HEK293 (cell line): ENCODE results near the gene ERG.

Source experiments
- CTCF ChIA-PET: fragments of 350-600 bp; formaldehyde crosslinking; extraction: SDS; loops from one replicate; lab custom pipeline; 2021; ENCODE audit warnings: antibody characterized with exemption; lab: Yijun Ruan, JAX
- POLR2A ChIA-PET: fragments of 300-600 bp; formaldehyde crosslinking; extraction: SDS; loops from one replicate; lab custom pipeline; 2020; ENCODE audit warnings: antibody characterized with exemption, inconsistent platforms; lab: Yijun Ruan, JAX
- H3K27ac ChIP-seq: fragments of 200-500 bp; sonication (Bioruptor generic); 2 replicates; pipeline ENCODE4 v1.5.1; 2014; ENCODE audit warnings: low read depth, low read length, control low read depth, inconsistent platforms; ENCODE audit errors: extremely low read depth
- H3K36me3 ChIP-seq, 2 experiments: fragments of 200-500 bp in 1 of 2; sonication (Bioruptor generic) in 1 of 2; 1 replicate in 1 of 2; 2 replicates in 1 of 2; pipeline ENCODE4 v1.5.1; 2014 to 2017; ENCODE audit warnings: inconsistent platforms in 2 of 2, low read length in 2 of 2; ENCODE audit not compliant: control insufficient read depth in 2 of 2, insufficient read depth in 1 of 2
- H3K4me1 ChIP-seq: fragments of 200-500 bp; sonication (Bioruptor generic); 2 replicates; pipeline ENCODE4 v1.5.1; 2014; ENCODE audit warnings: mild to moderate bottlenecking, low read length, inconsistent platforms; ENCODE audit not compliant: control insufficient read depth, insufficient read depth
- H3K4me3 ChIP-seq: 2 replicates; pipeline ENCODE4 v1.5.1; 2011; ENCODE audit warnings: low read depth, mild to moderate bottlenecking, control low read depth, low read length, moderate library complexity
- H3K9me3 ChIP-seq: fragments of 200-500 bp; sonication (Bioruptor generic); 2 replicates; pipeline ENCODE4 v1.5.1; 2014; ENCODE audit warnings: low read depth, low read length, inconsistent platforms; ENCODE audit not compliant: control insufficient read depth, insufficient read depth
- MEIS1 ChIP-seq: sonication (generic); formaldehyde crosslinking; IDR thresholded peaks from 2 replicates; pipeline ENCODE4 v1.8.1; 2022; ENCODE audit warnings: missing genetic modification reagents, mild to moderate bottlenecking, borderline replicate concordance
- YY2 ChIP-seq: fragments of 450-650 bp; formaldehyde crosslinking; IDR thresholded peaks from 2 replicates; pipeline ENCODE4 v1.5.1; 2016; ENCODE audit warnings: missing biosample characterization, missing genetic modification characterization
- ZBTB7A ChIP-seq: fragments of 450-650 bp; formaldehyde crosslinking; IDR thresholded peaks from 2 replicates; pipeline ENCODE4 v1.5.1; 2016; ENCODE audit warnings: low read depth, missing biosample characterization, missing genetic modification characterization
- ZNF10 ChIP-seq: fragments of 450-650 bp; formaldehyde crosslinking; IDR thresholded peaks from 2 replicates; pipeline ENCODE4 v1.5.1; 2017; ENCODE audit warnings: missing biosample characterization, missing genetic modification characterization
- ZNF140 ChIP-seq: fragments of 450-650 bp; formaldehyde crosslinking; IDR thresholded peaks from 2 replicates; pipeline ENCODE4 v1.5.1; 2016; ENCODE audit warnings: missing biosample characterization, missing genetic modification characterization
- ZNF155 ChIP-seq: fragments of 450-650 bp; formaldehyde crosslinking; IDR thresholded peaks from 2 replicates; pipeline ENCODE4 v1.5.1; 2016; ENCODE audit warnings: missing biosample characterization, missing genetic modification characterization
- ZNF335 ChIP-seq: fragments of 450-650 bp; formaldehyde crosslinking; conservative IDR thresholded peaks from 2 replicates; pipeline ENCODE4 v1.5.1; 2016; ENCODE audit warnings: missing biosample characterization, missing genetic modification characterization
- ZNF521 ChIP-seq: fragments of 450-650 bp; formaldehyde crosslinking; IDR thresholded peaks from 2 replicates; pipeline ENCODE4 v1.5.1; 2017; ENCODE audit warnings: missing biosample characterization, mild to moderate bottlenecking, missing genetic modification characterization
- ZNF558 ChIP-seq: fragments of 450-650 bp; formaldehyde crosslinking; IDR thresholded peaks from 2 replicates; pipeline ENCODE4 v1.5.1; 2016; ENCODE audit warnings: missing biosample characterization, missing genetic modification characterization
- ZNF561 ChIP-seq: fragments of 450-650 bp; IDR thresholded peaks from 2 replicates; pipeline ENCODE4 v1.5.1; 2018; ENCODE audit warnings: missing biosample characterization, missing genetic modification characterization, borderline replicate concordance
- ZNF585B ChIP-seq: fragments of 450-650 bp; formaldehyde crosslinking; IDR thresholded peaks from 2 replicates; pipeline ENCODE4 v1.5.1; 2016; ENCODE audit warnings: missing biosample characterization, missing genetic modification characterization
- ZNF629 ChIP-seq: fragments of 450-650 bp; formaldehyde crosslinking; IDR thresholded peaks from 2 replicates; pipeline ENCODE4 v1.5.1; 2017; ENCODE audit warnings: missing biosample characterization, missing genetic modification characterization
- ZSCAN16 ChIP-seq: fragments of 450-650 bp; formaldehyde crosslinking; IDR thresholded peaks from 2 replicates; pipeline ENCODE4 v1.5.1; 2016; ENCODE audit warnings: missing biosample characterization, missing genetic modification characterization
- TF ChIP-seq, protein P1 (sequence below): fragments of 450-650 bp; formaldehyde crosslinking; IDR thresholded peaks from 2 replicates; pipeline ENCODE4 v1.5.1; 2016; ENCODE audit warnings: missing biosample characterization, missing genetic modification characterization
- TF ChIP-seq, protein P2 (sequence below): fragments of 450-650 bp; formaldehyde crosslinking; IDR thresholded peaks from 2 replicates; pipeline ENCODE4 v1.5.1; 2017; ENCODE audit warnings: missing biosample characterization, missing genetic modification characterization
- TF ChIP-seq, protein P3 (sequence below): fragments of 450-650 bp; formaldehyde crosslinking; IDR thresholded peaks from 2 replicates; pipeline ENCODE4 v1.5.1; 2017; ENCODE audit warnings: missing biosample characterization, missing genetic modification characterization
- TF ChIP-seq, protein P4 (sequence below): fragments of 450-650 bp; formaldehyde crosslinking; IDR thresholded peaks from 2 replicates; pipeline ENCODE4 v1.5.1; 2016; ENCODE audit warnings: missing biosample characterization, missing genetic modification characterization
- TF ChIP-seq, protein P5 (sequence below): fragments of 450-650 bp; formaldehyde crosslinking; IDR thresholded peaks from 2 replicates; pipeline ENCODE4 v1.5.1; 2016; ENCODE audit warnings: missing biosample characterization, missing genetic modification characterization
- TF ChIP-seq, protein P6 (sequence below): fragments of 450-650 bp; formaldehyde crosslinking; IDR thresholded peaks from 2 replicates; pipeline ENCODE4 v1.5.1; 2016; ENCODE audit warnings: missing biosample characterization, missing genetic modification characterization

Gene ERG

DNA sequence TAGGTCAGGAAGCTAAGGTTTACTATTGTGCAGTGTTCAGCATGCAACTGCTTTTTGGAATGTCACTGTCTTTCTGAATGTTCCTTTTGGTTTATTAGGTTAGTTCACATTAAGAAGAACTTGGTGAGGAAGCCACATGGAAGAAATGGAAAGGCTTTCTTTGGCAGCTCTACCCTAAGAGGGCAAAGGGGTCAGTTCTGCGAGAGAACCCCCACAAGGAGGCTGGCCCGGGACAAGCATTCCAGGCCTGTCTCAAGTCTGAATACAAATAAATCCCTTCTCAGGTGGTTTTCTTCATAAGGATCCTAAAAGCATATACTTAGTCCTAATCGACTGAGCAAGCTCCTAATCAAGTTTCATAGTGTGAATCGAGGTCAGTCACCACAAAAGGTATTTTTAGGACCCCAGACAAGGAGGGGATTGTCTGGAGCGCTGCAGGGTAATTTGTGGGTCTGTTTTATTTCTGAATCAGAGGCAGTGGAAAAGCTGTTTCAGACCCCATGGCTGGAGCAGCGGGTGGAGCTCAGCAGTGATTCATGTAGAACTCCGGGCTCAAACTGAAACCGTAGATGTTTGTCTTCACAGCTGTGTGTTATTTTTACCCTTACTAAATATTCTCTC lies 63.3 kb downstream of the ERG start:
- POLR2A ChIA-PET, result no interaction called here
- Histone ChIP-seq H3K4me3 (no peak overlapping the region), H3K36me3 (no peaks in the 10 kb centered on the region), H3K4me1 (no peaks in the 10 kb centered on the region), H3K27ac (no peak overlapping the region), H3K9me3 (no peaks in the 10 kb centered on the region)
- TF ChIP-seq, protein P1, sequence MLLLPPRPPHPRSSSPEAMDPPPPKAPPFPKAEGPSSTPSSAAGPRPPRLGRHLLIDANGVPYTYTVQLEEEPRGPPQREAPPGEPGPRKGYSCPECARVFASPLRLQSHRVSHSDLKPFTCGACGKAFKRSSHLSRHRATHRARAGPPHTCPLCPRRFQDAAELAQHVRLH (tag by site-specific recombination), result no peak
- TF ChIP-seq ZNF155, result no peak
- TF ChIP-seq ZNF561 (tag by site-specific recombination), result no peak
- no peak for TF ChIP-seq ZNF585B (tag by site-specific recombination)
- no peak for TF ChIP-seq ZBTB7A (tag by site-specific recombination)
- TF ChIP-seq YY2 (tag by site-specific recombination), result no peak
- TF ChIP-seq MEIS1 (CRISPR knock-in tag), result no peak
- TF ChIP-seq ZNF629 (tag by site-specific recombination), result no peak
- no peak for TF ChIP-seq ZSCAN16 (tag by site-specific recombination)
- TF ChIP-seq ZNF335 (tag by site-specific recombination), result no peak
- TF ChIP-seq ZNF10, result no peak
- no peak for TF ChIP-seq ZNF521 (tag by site-specific recombination)
- TF ChIP-seq, protein P2, sequence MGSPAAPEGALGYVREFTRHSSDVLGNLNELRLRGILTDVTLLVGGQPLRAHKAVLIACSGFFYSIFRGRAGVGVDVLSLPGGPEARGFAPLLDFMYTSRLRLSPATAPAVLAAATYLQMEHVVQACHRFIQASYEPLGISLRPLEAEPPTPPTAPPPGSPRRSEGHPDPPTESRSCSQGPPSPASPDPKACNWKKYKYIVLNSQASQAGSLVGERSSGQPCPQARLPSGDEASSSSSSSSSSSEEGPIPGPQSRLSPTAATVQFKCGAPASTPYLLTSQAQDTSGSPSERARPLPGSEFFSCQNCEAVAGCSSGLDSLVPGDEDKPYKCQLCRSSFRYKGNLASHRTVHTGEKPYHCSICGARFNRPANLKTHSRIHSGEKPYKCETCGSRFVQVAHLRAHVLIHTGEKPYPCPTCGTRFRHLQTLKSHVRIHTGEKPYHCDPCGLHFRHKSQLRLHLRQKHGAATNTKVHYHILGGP, result no peak
- TF ChIP-seq, protein P3, sequence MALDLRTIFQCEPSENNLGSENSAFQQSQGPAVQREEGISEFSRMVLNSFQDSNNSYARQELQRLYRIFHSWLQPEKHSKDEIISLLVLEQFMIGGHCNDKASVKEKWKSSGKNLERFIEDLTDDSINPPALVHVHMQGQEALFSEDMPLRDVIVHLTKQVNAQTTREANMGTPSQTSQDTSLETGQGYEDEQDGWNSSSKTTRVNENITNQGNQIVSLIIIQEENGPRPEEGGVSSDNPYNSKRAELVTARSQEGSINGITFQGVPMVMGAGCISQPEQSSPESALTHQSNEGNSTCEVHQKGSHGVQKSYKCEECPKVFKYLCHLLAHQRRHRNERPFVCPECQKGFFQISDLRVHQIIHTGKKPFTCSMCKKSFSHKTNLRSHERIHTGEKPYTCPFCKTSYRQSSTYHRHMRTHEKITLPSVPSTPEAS (tag by site-specific recombination), result no peak
- no peak for TF ChIP-seq ZNF558
- TF ChIP-seq ZNF140 (tag by site-specific recombination), result no peak
- TF ChIP-seq, protein P4, sequence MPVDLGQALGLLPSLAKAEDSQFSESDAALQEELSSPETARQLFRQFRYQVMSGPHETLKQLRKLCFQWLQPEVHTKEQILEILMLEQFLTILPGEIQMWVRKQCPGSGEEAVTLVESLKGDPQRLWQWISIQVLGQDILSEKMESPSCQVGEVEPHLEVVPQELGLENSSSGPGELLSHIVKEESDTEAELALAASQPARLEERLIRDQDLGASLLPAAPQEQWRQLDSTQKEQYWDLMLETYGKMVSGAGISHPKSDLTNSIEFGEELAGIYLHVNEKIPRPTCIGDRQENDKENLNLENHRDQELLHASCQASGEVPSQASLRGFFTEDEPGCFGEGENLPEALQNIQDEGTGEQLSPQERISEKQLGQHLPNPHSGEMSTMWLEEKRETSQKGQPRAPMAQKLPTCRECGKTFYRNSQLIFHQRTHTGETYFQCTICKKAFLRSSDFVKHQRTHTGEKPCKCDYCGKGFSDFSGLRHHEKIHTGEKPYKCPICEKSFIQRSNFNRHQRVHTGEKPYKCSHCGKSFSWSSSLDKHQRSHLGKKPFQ (tag by site-specific recombination), result no peak
- CTCF ChIA-PET, result interaction anchor here (0.6 to 0.7 kb wide), 2 partner anchors 33 to 75 kb away, joined by 3 read pairs; no protein-coding TSS in a partner anchor

DNA sequence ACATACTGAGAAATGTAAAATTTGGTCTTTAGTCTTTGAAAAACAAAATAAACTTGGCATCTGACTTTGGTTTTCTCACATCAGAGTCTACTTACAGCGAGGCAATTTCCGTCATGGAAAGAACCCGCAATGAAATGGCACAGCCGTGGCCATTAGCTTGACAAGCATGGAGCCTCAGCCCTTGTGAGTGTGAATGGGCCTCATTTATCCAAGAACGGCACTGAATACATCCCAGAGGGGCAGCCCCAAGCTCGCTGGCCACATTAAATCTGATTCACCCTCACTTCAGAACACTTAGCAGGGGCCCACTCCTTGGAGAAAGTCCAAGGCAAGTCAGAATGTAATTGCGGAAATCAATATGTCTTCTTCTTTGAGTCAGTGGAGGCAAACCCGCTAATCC lies 64.8 kb downstream of the ERG start:
- no peaks in the 10 kb centered on the region for H3K9me3 ChIP-seq
- no peaks in the 10 kb centered on the region for H3K36me3 ChIP-seq
- H3K4me1 ChIP-seq, result no peaks in the 10 kb centered on the region
- no peak overlapping the region for H3K27ac ChIP-seq
- TF ChIP-seq, protein P5, sequence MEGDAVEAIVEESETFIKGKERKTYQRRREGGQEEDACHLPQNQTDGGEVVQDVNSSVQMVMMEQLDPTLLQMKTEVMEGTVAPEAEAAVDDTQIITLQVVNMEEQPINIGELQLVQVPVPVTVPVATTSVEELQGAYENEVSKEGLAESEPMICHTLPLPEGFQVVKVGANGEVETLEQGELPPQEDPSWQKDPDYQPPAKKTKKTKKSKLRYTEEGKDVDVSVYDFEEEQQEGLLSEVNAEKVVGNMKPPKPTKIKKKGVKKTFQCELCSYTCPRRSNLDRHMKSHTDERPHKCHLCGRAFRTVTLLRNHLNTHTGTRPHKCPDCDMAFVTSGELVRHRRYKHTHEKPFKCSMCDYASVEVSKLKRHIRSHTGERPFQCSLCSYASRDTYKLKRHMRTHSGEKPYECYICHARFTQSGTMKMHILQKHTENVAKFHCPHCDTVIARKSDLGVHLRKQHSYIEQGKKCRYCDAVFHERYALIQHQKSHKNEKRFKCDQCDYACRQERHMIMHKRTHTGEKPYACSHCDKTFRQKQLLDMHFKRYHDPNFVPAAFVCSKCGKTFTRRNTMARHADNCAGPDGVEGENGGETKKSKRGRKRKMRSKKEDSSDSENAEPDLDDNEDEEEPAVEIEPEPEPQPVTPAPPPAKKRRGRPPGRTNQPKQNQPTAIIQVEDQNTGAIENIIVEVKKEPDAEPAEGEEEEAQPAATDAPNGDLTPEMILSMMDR (tag by site-specific recombination), result no peak
- TF ChIP-seq, protein P6, sequence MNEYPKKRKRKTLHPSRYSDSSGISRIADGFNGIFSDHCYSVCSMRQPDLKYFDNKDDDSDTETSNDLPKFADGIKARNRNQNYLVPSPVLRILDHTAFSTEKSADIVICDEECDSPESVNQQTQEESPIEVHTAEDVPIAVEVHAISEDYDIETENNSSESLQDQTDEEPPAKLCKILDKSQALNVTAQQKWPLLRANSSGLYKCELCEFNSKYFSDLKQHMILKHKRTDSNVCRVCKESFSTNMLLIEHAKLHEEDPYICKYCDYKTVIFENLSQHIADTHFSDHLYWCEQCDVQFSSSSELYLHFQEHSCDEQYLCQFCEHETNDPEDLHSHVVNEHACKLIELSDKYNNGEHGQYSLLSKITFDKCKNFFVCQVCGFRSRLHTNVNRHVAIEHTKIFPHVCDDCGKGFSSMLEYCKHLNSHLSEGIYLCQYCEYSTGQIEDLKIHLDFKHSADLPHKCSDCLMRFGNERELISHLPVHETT, result no peak
- no peak overlapping the region for H3K4me3 ChIP-seq
- POLR2A ChIA-PET, result no interaction called here
- CTCF ChIA-PET, result interaction anchor here (0.6 kb wide), 1 partner anchor 515 kb away, joined by 4 read pairs; no protein-coding TSS in a partner anchor
